Measurements from ENCODE around the gene OPRM1.
"Not testable (repeated sequence)": the region's sequence is repeated elsewhere in the genome, so short reads cannot be mapped to it uniquely, and the experiment has no call there.

The OPRM1 gene

GRCh38 chr6:154071236-154071635 is 32.2 kb downstream of the OPRM1 start:
- ChIA-PET CTCF (no interaction called here), POLR2A (ENCODE audit: low non-redundant PET) (no interaction called here)
- TF ChIP-seq, protein P1, sequence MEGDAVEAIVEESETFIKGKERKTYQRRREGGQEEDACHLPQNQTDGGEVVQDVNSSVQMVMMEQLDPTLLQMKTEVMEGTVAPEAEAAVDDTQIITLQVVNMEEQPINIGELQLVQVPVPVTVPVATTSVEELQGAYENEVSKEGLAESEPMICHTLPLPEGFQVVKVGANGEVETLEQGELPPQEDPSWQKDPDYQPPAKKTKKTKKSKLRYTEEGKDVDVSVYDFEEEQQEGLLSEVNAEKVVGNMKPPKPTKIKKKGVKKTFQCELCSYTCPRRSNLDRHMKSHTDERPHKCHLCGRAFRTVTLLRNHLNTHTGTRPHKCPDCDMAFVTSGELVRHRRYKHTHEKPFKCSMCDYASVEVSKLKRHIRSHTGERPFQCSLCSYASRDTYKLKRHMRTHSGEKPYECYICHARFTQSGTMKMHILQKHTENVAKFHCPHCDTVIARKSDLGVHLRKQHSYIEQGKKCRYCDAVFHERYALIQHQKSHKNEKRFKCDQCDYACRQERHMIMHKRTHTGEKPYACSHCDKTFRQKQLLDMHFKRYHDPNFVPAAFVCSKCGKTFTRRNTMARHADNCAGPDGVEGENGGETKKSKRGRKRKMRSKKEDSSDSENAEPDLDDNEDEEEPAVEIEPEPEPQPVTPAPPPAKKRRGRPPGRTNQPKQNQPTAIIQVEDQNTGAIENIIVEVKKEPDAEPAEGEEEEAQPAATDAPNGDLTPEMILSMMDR (conservative IDR thresholded peaks at IDR 0.05; ENCODE audit: low read depth) = no peak
- no peak overlapping the region for H3K27ac ChIP-seq
- no peak for DNase-seq (ENCODE audit: low spot score)

- ChIA-PET POLR2A (ENCODE audit: low non-redundant PET) (no interaction called here), CTCF (no interaction called here)
- H3K27ac ChIP-seq = no peak overlapping the region
- no peak for DNase-seq (ENCODE audit: low spot score)
- TF ChIP-seq, protein P1 (conservative IDR thresholded peaks at IDR 0.05; ENCODE audit: low read depth) = no peak
Observed at GRCh38 chr6:154071711-154072110, 32.7 kb downstream of the OPRM1 start.

- POLR2A ChIA-PET (ENCODE audit: low non-redundant PET); H3K27ac ChIP-seq; DNase-seq (ENCODE audit: low spot score); CTCF ChIA-PET: not testable (repeated sequence)
Observed at GRCh38 chr6:154078596-154078995, 39.6 kb downstream of the OPRM1 start.

GRCh38 chr6:154080461-154081189 is 41.6 kb downstream of the OPRM1 start:
- TF ChIP-seq, protein P1 (conservative IDR thresholded peaks at IDR 0.05; ENCODE audit: low read depth) = no peak
- DNase-seq (ENCODE audit: low spot score) = no peak
- H3K27ac ChIP-seq = no peak overlapping the region
- ChIA-PET POLR2A (ENCODE audit: low non-redundant PET) (no interaction called here), CTCF (no interaction called here)

DNA sequence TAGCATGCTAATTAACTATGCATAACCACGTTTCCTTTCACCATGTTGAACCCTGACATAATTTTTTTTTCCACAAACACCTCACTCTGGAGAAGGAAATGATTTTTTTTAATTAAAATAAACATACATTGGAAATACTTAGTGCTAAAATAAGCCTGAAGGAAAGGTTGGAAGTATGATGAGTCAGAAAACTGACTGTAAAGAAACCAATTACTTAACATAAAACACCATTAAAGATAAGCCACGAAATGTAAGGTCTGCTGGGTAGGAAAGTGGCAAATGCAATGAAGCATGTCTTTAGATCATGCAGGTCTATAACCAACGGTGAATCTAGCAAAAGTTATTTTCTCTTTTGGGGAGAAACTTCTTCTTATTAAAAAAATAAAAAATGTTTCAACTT is 47.5 kb downstream of the OPRM1 start:
- TF ChIP-seq, protein P1 (conservative IDR thresholded peaks at IDR 0.05; ENCODE audit: low read depth) = no peak
- ChIA-PET POLR2A (ENCODE audit: low non-redundant PET) (no interaction called here), CTCF (no interaction called here)
- no peak for DNase-seq (ENCODE audit: low spot score)
- no peak overlapping the region for H3K27ac ChIP-seq

GRCh38 chr6:154092326-154092962 is 53.4 kb downstream of the OPRM1 start:
- CTCF ChIA-PET = no interaction called here
- TF ChIP-seq, protein P1 (conservative IDR thresholded peaks at IDR 0.05; ENCODE audit: low read depth) = no peak
- no peak overlapping the region for H3K27ac ChIP-seq
- no peak for DNase-seq (ENCODE audit: low spot score)
- POLR2A ChIA-PET (ENCODE audit: low non-redundant PET) = no interaction called here

- no peak overlapping the region for H3K27ac ChIP-seq
- POLR2A ChIA-PET (ENCODE audit: low non-redundant PET) = no interaction called here
- DNase-seq (ENCODE audit: low spot score) = no peak
- TF ChIP-seq, protein P1 (conservative IDR thresholded peaks at IDR 0.05; ENCODE audit: low read depth) = no peak
- CTCF ChIA-PET = no interaction called here
Observed at GRCh38 chr6:154093231-154094044, 54.4 kb downstream of the OPRM1 start.
